Measurements from ENCODE around the gene MASP2.
A peak's percentile ranks its signal among the peaks of the same experiment; 100 is the strongest.

The MASP2 gene

GRCh38 chr1:11059155-11059967 is 12.3 kb upstream of the MASP2 start:
- no peak for TF ChIP-seq CTCF (IDR thresholded peaks at IDR 0.05)
- peaks cover 9% of the 10 kb centered on the region for H3K27me3 ChIP-seq
- H3K9me3 ChIP-seq = no peaks in the 10 kb centered on the region
- H3K27ac ChIP-seq = no peak overlapping the region
- H3K4me3 ChIP-seq (ENCODE audit: low read depth in 1 of 2, low read length in 1 of 2) = peak overlapping the region; percentile 60 to 62
- peaks cover 6% of the 10 kb centered on the region for H3K36me3 ChIP-seq
- H3K4me1 ChIP-seq (ENCODE audit: control insufficient read depth in 1 of 2, insufficient read depth in 1 of 2, low read depth in 1 of 2, low read length in 1 of 2) = peaks cover 17 to 19% of the 10 kb centered on the region in 2 experiments

GRCh38 chr1:11058595-11059154 is 11.6 kb upstream of the MASP2 start:
- H3K9me3 ChIP-seq = no peaks in the 10 kb centered on the region
- peaks cover 11% of the 10 kb centered on the region for H3K27me3 ChIP-seq
- no peaks in the 10 kb centered on the region for H3K36me3 ChIP-seq
- peaks cover 17 to 19% of the 10 kb centered on the region in 2 experiments for H3K4me1 ChIP-seq (ENCODE audit: control insufficient read depth in 1 of 2, insufficient read depth in 1 of 2, low read depth in 1 of 2, low read length in 1 of 2)
- H3K27ac ChIP-seq = no peak overlapping the region
- no peak for TF ChIP-seq CTCF (IDR thresholded peaks at IDR 0.05)
- H3K4me3 ChIP-seq (ENCODE audit: low read depth in 1 of 2, low read length in 1 of 2) = peak overlapping the region in 1 of 2 experiments; percentile 12

- Histone ChIP-seq H3K27ac (no peak overlapping the region), H3K9me3 (no peaks in the 10 kb centered on the region), H3K4me3 (ENCODE audit: low read depth in 1 of 2, low read length in 1 of 2) (no peak overlapping the region), H3K4me1 (ENCODE audit: control insufficient read depth in 1 of 2, insufficient read depth in 1 of 2, low read depth in 1 of 2, low read length in 1 of 2) (peaks cover 17 to 19% of the 10 kb centered on the region in 2 experiments), H3K27me3 (peaks cover 17% of the 10 kb centered on the region), H3K36me3 (no peaks in the 10 kb centered on the region)
- no peak for TF ChIP-seq CTCF (IDR thresholded peaks at IDR 0.05)
Observed at GRCh38 chr1:11058026-11058425, 11.0 kb upstream of the MASP2 start.

- Histone ChIP-seq H3K36me3 (no peaks in the 10 kb centered on the region), H3K27ac (no peak overlapping the region), H3K4me1 (ENCODE audit: control insufficient read depth in 1 of 2, insufficient read depth in 1 of 2, low read depth in 1 of 2, low read length in 1 of 2) (peaks cover 19 to 20% of the 10 kb centered on the region in 2 experiments), H3K9me3 (no peaks in the 10 kb centered on the region), H3K27me3 (peaks cover 23% of the 10 kb centered on the region), H3K4me3 (ENCODE audit: low read depth in 1 of 2, low read length in 1 of 2) (no peak overlapping the region)
- TF ChIP-seq CTCF (IDR thresholded peaks at IDR 0.05) = no peak
Observed at GRCh38 chr1:11057477-11057876, 10.4 kb upstream of the MASP2 start.

GRCh38 chr1:11056504-11056903 is 9.5 kb upstream of the MASP2 start:
- H3K4me3 ChIP-seq (ENCODE audit: low read depth in 1 of 2, low read length in 1 of 2) = no peak overlapping the region
- H3K27ac ChIP-seq = no peak overlapping the region
- no peaks in the 10 kb centered on the region for H3K36me3 ChIP-seq
- TF ChIP-seq CTCF (IDR thresholded peaks at IDR 0.05) = no peak
- peaks cover 28 to 29% of the 10 kb centered on the region in 2 experiments for H3K4me1 ChIP-seq (ENCODE audit: control insufficient read depth in 1 of 2, insufficient read depth in 1 of 2, low read depth in 1 of 2, low read length in 1 of 2)
- peaks cover 27% of the 10 kb centered on the region for H3K27me3 ChIP-seq
- H3K9me3 ChIP-seq = no peaks in the 10 kb centered on the region
